PC-9 (cell line): ENCODE measurements around the gene YLPM1.

Source experiments
- EZH2 ChIP-seq: fragments of 200-600 bp; sonication (generic); IDR thresholded peaks from 2 replicates; pipeline ENCODE4 v1.8.0; 2017; ENCODE audit warnings: antibody characterized with exemption, low read depth
- TF ChIP-seq, protein P1 (sequence below): fragments of 200-600 bp; sonication (generic); conservative IDR thresholded peaks from 2 replicates; pipeline ENCODE4 v1.6.1; 2017; ENCODE audit warnings: mixed run types, antibody characterized with exemption, mild to moderate bottlenecking, moderate library complexity

DNA sequence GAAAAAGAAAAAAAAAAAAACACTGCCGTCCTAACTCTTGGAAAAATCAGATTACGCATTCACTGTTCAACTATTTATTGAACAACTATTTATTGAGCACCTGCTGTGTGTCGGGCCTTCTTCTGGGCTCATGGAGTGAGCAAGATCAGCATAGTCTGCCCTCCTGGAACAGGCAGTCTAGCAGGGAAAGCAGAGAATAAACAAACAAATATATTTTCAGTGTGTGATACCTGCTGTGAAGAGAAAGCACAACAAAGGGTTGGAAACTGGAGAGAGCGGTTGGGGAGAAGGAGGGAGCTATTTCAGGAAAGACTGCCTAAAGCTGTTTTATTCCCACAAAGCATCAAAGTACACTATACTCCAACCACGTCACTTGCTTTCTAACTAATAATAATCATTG is 102.0 kb downstream of the YLPM1 start:
- TF ChIP-seq, protein P1, sequence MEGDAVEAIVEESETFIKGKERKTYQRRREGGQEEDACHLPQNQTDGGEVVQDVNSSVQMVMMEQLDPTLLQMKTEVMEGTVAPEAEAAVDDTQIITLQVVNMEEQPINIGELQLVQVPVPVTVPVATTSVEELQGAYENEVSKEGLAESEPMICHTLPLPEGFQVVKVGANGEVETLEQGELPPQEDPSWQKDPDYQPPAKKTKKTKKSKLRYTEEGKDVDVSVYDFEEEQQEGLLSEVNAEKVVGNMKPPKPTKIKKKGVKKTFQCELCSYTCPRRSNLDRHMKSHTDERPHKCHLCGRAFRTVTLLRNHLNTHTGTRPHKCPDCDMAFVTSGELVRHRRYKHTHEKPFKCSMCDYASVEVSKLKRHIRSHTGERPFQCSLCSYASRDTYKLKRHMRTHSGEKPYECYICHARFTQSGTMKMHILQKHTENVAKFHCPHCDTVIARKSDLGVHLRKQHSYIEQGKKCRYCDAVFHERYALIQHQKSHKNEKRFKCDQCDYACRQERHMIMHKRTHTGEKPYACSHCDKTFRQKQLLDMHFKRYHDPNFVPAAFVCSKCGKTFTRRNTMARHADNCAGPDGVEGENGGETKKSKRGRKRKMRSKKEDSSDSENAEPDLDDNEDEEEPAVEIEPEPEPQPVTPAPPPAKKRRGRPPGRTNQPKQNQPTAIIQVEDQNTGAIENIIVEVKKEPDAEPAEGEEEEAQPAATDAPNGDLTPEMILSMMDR, result no peak
- no peak for TF ChIP-seq EZH2
